HepG2 (cell line): ENCODE data around the gene GP1BA. TPM values are rescaled to one million over a fixed set of nuclear protein-coding genes. Genes with fewer than 3 reads are reported as not detected.

Experiments used
- BCL6 ChIP-seq: IDR thresholded peaks from 2 replicates; pipeline ENCODE4 v1.6.1; 2016; ENCODE audit warnings: missing genetic modification reagents, missing compliant biosample characterization
- ELF3 ChIP-seq: IDR thresholded peaks from 2 replicates; pipeline ENCODE4 v1.6.1; 2016; ENCODE audit warnings: missing genetic modification reagents, missing compliant biosample characterization
- GATAD1 ChIP-seq: IDR thresholded peaks from 2 replicates; pipeline ENCODE4 v1.6.1; 2016; ENCODE audit warnings: missing genetic modification reagents, missing compliant biosample characterization
- HDAC1 ChIP-seq: sonication (generic); formaldehyde crosslinking; IDR thresholded peaks from 2 replicates; pipeline ENCODE4 v1.5.1; 2020; ENCODE audit warnings: mild to moderate bottlenecking, missing genetic modification reagents
- ISX ChIP-seq: sonication (generic); formaldehyde crosslinking; conservative IDR thresholded peaks from 2 replicates; pipeline ENCODE4 v1.5.0; 2020; ENCODE audit warnings: missing genetic modification reagents
- KDM6A ChIP-seq: IDR thresholded peaks from 2 replicates; pipeline ENCODE4 v1.6.1; 2016; ENCODE audit warnings: low read depth
- SKI ChIP-seq: fragments of 450-650 bp; IDR thresholded peaks from one replicate; pipeline ENCODE4 v1.6.1; 2018; ENCODE audit warnings: mild to moderate bottlenecking; ENCODE audit not compliant: partially characterized antibody
- SOX13 ChIP-seq, 3 experiments: fragments of 450-650 bp in 1 of 3; sonication (generic) in 1 of 3; formaldehyde crosslinking in 1 of 3; IDR thresholded peaks in 2 of 3; conservative IDR thresholded peaks in 1 of 3; 2 replicates each; pipeline versions ENCODE4 v1.5.0 to v1.6.1; 2016 to 2020; ENCODE audit warnings: antibody characterized with exemption in 1 of 3, mild to moderate bottlenecking in 1 of 3, missing compliant biosample characterization in 1 of 3, missing genetic modification reagents in 1 of 3, moderate library complexity in 1 of 3
- SSRP1 ChIP-seq: IDR thresholded peaks from 2 replicates; pipeline ENCODE4 v1.6.1; 2016; ENCODE audit warnings: control low read depth
- TAF15 ChIP-seq: fragments of 200-400 bp; formaldehyde crosslinking; IDR thresholded peaks from one replicate; pipeline ENCODE4 v1.6.1; 2018; ENCODE audit warnings: mild to moderate bottlenecking, low read depth, low read length; ENCODE audit not compliant: poor library complexity, severe bottlenecking
- XRCC5 ChIP-seq: fragments of 200-400 bp; formaldehyde crosslinking; optimal IDR thresholded peaks from 2 replicates; pipeline ENCODE3; 2017; ENCODE audit warnings: mild to moderate bottlenecking, low read length
- ZMAT3 ChIP-seq: sonication (generic); formaldehyde crosslinking; conservative IDR thresholded peaks from 2 replicates; pipeline ENCODE4 v1.7.0; 2021; ENCODE audit warnings: missing genetic modification reagents
- ZNF207 ChIP-seq: fragments of 450-650 bp; IDR thresholded peaks from 2 replicates; pipeline ENCODE4 v1.6.1; 2016; ENCODE audit warnings: antibody characterized with exemption, borderline replicate concordance
- ZNF33A ChIP-seq: sonication (generic); formaldehyde crosslinking; IDR thresholded peaks from 2 replicates; pipeline ENCODE4 v1.5.1; 2020; ENCODE audit warnings: missing genetic modification reagents, mild to moderate bottlenecking, moderate library complexity, borderline replicate concordance
- ZNF501 ChIP-seq: sonication (generic); formaldehyde crosslinking; IDR thresholded peaks from 2 replicates; pipeline ENCODE4 v1.5.1; 2020; ENCODE audit warnings: mild to moderate bottlenecking, moderate library complexity, missing genetic modification reagents
- ZNF616 ChIP-seq: sonication (generic); formaldehyde crosslinking; IDR thresholded peaks from 2 replicates; pipeline ENCODE4 v1.5.0; 2020; ENCODE audit warnings: low read depth, mild to moderate bottlenecking, missing genetic modification reagents
- polyA plus RNA-seq, 8 experiments: library from polyadenylated mRNA; depleted of rRNA in 3 of 8; stranded (reverse) in 7 of 8; unstranded in 1 of 8; fragments of >200 nt; fragmentation: Illumina TruSeq in 4 of 8; extraction: Trizol in 4 of 8; gene quantifications; 2 replicates each; pipeline versions ENCODE4 v1.2.1 to v1.2.3, GENCODE V29; 2011 to 2016; ENCODE audit warnings: low read depth in 4 of 8, missing spikeins in 1 of 8, mixed read lengths in 1 of 8; ENCODE audit not compliant: insufficient read depth in 1 of 8
- total RNA-seq, 5 experiments: library from RNA; depleted of rRNA; stranded (reverse); fragments of >200 nt; fragmentation: Illumina TruSeq; extraction: Trizol; gene quantifications; 2 replicates each; pipeline ENCODE4 v1.2.3, GENCODE V29; 2016; ENCODE audit warnings: low read depth in 1 of 5
- TF ChIP-seq, protein P1 (sequence below): sonication (generic); formaldehyde crosslinking; IDR thresholded peaks from 2 replicates; pipeline ENCODE4 v1.9.0; 2021; ENCODE audit warnings: missing genetic modification reagents, borderline replicate concordance
- TF ChIP-seq, protein P2 (sequence below): sonication (generic); formaldehyde crosslinking; IDR thresholded peaks from 2 replicates; pipeline ENCODE4 v1.8.0; 2022; ENCODE audit warnings: mild to moderate bottlenecking, missing genetic modification reagents, moderate library complexity
- TF ChIP-seq, protein P3 (sequence below): sonication (generic); formaldehyde crosslinking; IDR thresholded peaks from 2 replicates; pipeline ENCODE4 v1.4.0; 2020; ENCODE audit warnings: missing genetic modification reagents, low read depth, mild to moderate bottlenecking, borderline replicate concordance
- TF ChIP-seq, protein P4 (sequence below): sonication (generic); formaldehyde crosslinking; IDR thresholded peaks from 2 replicates; pipeline ENCODE4 v1.8.1; 2023; ENCODE audit warnings: mild to moderate bottlenecking, moderate library complexity, missing genetic modification reagents
- TF ChIP-seq, protein P5 (sequence below): sonication (generic); formaldehyde crosslinking; IDR thresholded peaks from 2 replicates; pipeline ENCODE4 v1.5.0; 2020; ENCODE audit warnings: mild to moderate bottlenecking, missing genetic modification reagents

Gene GP1BA
- total and polyA plus RNA-seq, 2 of the 13 experiments (the other 11 are each of a cell fraction or from before 2014, with no cell fraction given) = not detected

DNA sequence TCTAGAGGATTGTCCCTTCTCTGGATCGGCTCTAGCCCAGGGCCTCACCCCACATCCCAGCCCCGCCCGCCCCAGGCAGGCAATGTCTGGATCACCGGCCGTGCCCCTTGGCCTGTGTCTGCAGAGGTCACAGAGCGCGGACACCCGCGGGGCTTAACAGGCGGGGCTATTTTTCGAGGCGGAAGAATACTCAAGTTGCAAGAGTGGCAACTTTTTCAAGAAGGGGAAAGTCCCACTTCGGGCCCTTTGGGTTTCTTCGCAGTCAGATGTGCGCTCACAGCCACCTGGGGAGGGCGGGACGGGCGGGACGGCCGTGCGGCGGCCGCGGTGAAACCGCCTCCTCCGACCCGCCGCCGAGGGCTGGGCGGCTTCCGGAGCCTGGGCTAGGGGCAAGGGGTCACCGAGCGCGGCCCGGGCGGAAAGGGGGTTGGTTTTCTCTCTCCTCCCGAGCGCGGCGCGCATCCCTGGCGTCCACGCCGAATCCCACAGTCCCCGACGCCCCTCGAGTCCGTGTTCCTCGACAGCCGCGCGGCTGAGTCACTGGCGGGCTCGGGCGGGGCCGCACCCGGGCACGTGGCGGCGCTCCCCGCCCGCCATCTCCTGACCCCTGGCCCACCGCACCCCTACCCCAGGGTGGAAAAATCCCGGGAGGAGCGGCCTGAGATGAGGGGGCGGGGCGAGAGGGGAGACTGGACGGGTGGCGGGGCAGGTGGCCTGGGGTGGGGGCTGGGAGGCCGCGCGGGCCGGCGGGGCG, 17.4 kb downstream of the GP1BA start (continued):
- TF ChIP-seq HDAC1 (0 out of 2 replicates have a peak, but pooled peaks have one; percentile 50), KDM6A (0 out of 2 replicates have a peak, but pooled peaks have one; percentile 6), XRCC5 (peak; percentile 9), ZNF33A (CRISPR knock-in tag) (0 out of 2 replicates have a peak, but pooled peaks have one; percentile 9), ZNF616 (CRISPR knock-in tag) (0 out of 2 replicates have a peak, but pooled peaks have one; percentile 31), SSRP1 (CRISPR knock-in tag) (no peak), ZNF501 (0 out of 2 replicates have a peak, but pooled peaks have one; percentile 39), SOX13 (IDR thresholded peaks at IDR 0.05) (no peak), SOX13 (CRISPR knock-in tag; conservative IDR thresholded peaks at IDR 0.05 in 1 of 2, IDR thresholded peaks at IDR 0.05 in 1 of 2) (0 out of 4 replicates have a peak, but pooled peaks of 1 of the 2 experiments have one; percentile 9), ZMAT3 (CRISPR knock-in tag) (peak; percentile 75; the same call in 1 of the 2 replicates), SKI (peak; percentile 84), GATAD1 (0 out of 2 replicates have a peak, but pooled peaks have one; percentile 43), ZNF207 (no peak), ISX (peak; percentile 26; the same call in 1 of the 2 replicates), BCL6 (CRISPR knock-in tag) (peak; percentile 99), TAF15 (peak; percentile 84), ELF3 (CRISPR knock-in tag) (peak; percentile 65)
- TF ChIP-seq, protein P1, sequence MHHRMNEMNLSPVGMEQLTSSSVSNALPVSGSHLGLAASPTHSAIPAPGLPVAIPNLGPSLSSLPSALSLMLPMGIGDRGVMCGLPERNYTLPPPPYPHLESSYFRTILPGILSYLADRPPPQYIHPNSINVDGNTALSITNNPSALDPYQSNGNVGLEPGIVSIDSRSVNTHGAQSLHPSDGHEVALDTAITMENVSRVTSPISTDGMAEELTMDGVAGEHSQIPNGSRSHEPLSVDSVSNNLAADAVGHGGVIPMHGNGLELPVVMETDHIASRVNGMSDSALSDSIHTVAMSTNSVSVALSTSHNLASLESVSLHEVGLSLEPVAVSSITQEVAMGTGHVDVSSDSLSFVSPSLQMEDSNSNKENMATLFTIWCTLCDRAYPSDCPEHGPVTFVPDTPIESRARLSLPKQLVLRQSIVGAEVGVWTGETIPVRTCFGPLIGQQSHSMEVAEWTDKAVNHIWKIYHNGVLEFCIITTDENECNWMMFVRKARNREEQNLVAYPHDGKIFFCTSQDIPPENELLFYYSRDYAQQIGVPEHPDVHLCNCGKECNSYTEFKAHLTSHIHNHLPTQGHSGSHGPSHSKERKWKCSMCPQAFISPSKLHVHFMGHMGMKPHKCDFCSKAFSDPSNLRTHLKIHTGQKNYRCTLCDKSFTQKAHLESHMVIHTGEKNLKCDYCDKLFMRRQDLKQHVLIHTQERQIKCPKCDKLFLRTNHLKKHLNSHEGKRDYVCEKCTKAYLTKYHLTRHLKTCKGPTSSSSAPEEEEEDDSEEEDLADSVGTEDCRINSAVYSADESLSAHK (CRISPR knock-in tag) = no peak
- TF ChIP-seq, protein P2, sequence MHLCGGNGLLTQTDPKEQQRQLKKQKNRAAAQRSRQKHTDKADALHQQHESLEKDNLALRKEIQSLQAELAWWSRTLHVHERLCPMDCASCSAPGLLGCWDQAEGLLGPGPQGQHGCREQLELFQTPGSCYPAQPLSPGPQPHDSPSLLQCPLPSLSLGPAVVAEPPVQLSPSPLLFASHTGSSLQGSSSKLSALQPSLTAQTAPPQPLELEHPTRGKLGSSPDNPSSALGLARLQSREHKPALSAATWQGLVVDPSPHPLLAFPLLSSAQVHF (CRISPR knock-in tag) = 0 out of 2 replicates have a peak, but pooled peaks have one; percentile 50
- TF ChIP-seq, protein P3, sequence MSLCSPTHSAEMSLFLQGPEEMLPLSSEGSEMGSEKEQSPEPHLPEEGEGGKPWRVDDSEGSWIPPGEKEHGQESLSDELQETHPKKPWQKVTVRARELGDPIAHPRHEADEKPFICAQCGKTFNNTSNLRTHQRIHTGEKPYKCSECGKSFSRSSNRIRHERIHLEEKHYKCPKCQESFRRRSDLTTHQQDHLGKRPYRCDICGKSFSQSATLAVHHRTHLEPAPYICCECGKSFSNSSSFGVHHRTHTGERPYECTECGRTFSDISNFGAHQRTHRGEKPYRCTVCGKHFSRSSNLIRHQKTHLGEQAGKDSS (CRISPR knock-in tag) = peak; percentile 39; the same call in 1 of the 2 replicates
- TF ChIP-seq, protein P4, sequence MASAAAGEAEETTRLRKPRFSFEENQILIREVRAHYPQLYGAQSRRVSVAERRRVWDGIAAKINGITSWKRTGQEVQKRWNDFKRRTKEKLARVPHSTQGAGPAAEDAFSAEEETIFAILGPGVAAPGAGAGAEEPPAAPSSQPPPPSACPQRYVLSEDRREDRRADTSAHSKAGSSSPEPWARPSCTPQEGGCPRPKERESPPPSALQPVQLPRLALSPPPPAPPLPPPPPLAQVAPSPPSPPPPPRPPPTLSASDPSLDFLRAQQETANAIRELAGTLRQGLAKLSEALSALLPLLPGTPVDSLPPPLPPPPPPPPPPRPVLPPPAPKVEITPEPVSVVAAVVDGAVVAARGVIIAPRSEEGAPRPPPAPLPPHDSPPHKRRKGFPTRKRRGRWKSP (CRISPR knock-in tag) = peak; percentile 78; the same call in 1 of the 2 replicates
- TF ChIP-seq, protein P5, sequence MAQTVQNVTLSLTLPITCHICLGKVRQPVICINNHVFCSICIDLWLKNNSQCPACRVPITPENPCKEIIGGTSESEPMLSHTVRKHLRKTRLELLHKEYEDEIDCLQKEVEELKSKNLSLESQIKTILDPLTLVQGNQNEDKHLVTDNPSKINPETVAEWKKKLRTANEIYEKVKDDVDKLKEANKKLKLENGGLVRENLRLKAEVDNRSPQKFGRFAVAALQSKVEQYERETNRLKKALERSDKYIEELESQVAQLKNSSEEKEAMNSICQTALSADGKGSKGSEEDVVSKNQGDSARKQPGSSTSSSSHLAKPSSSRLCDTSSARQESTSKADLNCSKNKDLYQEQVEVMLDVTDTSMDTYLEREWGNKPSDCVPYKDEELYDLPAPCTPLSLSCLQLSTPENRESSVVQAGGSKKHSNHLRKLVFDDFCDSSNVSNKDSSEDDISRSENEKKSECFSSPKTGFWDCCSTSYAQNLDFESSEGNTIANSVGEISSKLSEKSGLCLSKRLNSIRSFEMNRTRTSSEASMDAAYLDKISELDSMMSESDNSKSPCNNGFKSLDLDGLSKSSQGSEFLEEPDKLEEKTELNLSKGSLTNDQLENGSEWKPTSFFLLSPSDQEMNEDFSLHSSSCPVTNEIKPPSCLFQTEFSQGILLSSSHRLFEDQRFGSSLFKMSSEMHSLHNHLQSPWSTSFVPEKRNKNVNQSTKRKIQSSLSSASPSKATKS = no peak
